Measurements from ENCODE around the gene TMEM62.

TMEM62 gene

GRCh38 chr15:43133430-43134156 is at the start of gene TMEM62:
TSS of gene TMEM62 (plus strand) at chr15:43133586. CDS start at chr15:43133803, 217 bp downstream.
- Mint-ChIP-seq H3K36me3 (ENCODE audit: low read depth) (peaks cover 18% of the 10 kb centered on the region), H3K27me3 (no peaks in the 10 kb centered on the region), H3K4me1 (peaks cover 27% of the 10 kb centered on the region), H3K27ac (peak within 1 kb of the TSS; percentile 86), H3K4me3 (peak within 1 kb of the TSS; percentile 86), H3K9me3 (no peaks in the 10 kb centered on the region)
- DNase-seq = peak; percentile 78
- peak; percentile 89 for ATAC-seq

GRCh38 chr15:43085921-43086320 is 47.5 kb upstream of the TMEM62 start:
- H3K27me3 Mint-ChIP-seq = no peaks in the 10 kb centered on the region
- peaks cover 10% of the 10 kb centered on the region for H3K4me1 Mint-ChIP-seq
- no peak for ATAC-seq
- H3K4me3 Mint-ChIP-seq = no peak overlapping the region
- H3K36me3 Mint-ChIP-seq (ENCODE audit: low read depth) = peaks cover 42% of the 10 kb centered on the region
- H3K9me3 Mint-ChIP-seq = no peaks in the 10 kb centered on the region
- no peak for DNase-seq
- H3K27ac Mint-ChIP-seq = no peak overlapping the region

- no peak for DNase-seq
- peaks cover 10% of the 10 kb centered on the region for H3K4me1 Mint-ChIP-seq
- no peak overlapping the region for H3K27ac Mint-ChIP-seq
Observed at GRCh38 chr15:43086551-43086950, 46.8 kb upstream of the TMEM62 start.

GRCh38 chr15:43091859-43092258 is 41.5 kb upstream of the TMEM62 start:
- Mint-ChIP-seq H3K9me3 (no peaks in the 10 kb centered on the region), H3K27me3 (no peaks in the 10 kb centered on the region), H3K4me1 (peaks cover 36% of the 10 kb centered on the region), H3K4me3 (no peak overlapping the region), H3K27ac (no peak overlapping the region), H3K36me3 (ENCODE audit: low read depth) (peaks cover 35% of the 10 kb centered on the region)
- no peak for ATAC-seq
- DNase-seq = no peak

More at GRCh38 chr15:43086551-43086950, 46.8 kb upstream of the TMEM62 start:
- no peaks in the 10 kb centered on the region for H3K27me3 Mint-ChIP-seq
- no peak for ATAC-seq
- no peaks in the 10 kb centered on the region for H3K9me3 Mint-ChIP-seq
- no peak overlapping the region for H3K4me3 Mint-ChIP-seq
- peaks cover 38% of the 10 kb centered on the region for H3K36me3 Mint-ChIP-seq (ENCODE audit: low read depth)

- no peak for DNase-seq
- Mint-ChIP-seq H3K36me3 (ENCODE audit: low read depth) (peaks cover 42% of the 10 kb centered on the region), H3K27ac (no peak overlapping the region), H3K4me3 (no peak overlapping the region), H3K27me3 (no peaks in the 10 kb centered on the region), H3K9me3 (no peaks in the 10 kb centered on the region), H3K4me1 (peaks cover 41% of the 10 kb centered on the region)
- no peak for ATAC-seq
Observed at GRCh38 chr15:43093026-43093425, 40.4 kb upstream of the TMEM62 start.

DNA sequence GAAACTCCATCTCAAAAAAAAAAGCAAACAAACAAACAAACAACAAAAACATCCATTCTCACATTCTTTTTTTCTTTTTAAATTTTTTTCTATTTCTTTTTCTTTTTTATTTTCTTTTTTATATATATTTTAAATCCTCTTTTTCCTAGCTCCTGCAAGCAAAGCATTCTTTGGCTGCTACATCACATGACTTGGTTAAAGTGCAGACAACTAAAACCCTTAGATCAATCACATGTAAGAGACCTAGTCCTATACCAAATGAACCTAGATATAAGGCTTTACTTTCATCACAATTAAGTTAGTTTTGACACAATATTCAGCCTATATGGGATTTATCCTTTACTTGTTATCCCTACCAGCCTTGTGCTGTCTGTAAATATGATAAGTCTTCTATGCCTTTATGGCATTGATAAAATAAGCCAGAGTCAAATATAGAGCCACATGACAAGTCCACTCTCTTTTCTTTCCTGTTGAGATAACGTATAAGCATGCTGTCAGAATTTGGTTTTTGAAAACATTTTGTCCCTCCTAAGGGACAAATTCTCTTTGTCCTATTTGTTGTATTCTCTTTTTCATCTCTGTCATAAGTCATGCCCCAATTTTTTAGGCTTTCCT is 38.9 kb upstream of the TMEM62 start:
- no peak for ATAC-seq
- Mint-ChIP-seq H3K36me3 (ENCODE audit: low read depth) (peaks cover 41% of the 10 kb centered on the region), H3K9me3 (no peaks in the 10 kb centered on the region), H3K4me3 (no peak overlapping the region), H3K27ac (no peak overlapping the region), H3K27me3 (no peaks in the 10 kb centered on the region), H3K4me1 (peaks cover 46% of the 10 kb centered on the region)
- no peak for DNase-seq

DNA sequence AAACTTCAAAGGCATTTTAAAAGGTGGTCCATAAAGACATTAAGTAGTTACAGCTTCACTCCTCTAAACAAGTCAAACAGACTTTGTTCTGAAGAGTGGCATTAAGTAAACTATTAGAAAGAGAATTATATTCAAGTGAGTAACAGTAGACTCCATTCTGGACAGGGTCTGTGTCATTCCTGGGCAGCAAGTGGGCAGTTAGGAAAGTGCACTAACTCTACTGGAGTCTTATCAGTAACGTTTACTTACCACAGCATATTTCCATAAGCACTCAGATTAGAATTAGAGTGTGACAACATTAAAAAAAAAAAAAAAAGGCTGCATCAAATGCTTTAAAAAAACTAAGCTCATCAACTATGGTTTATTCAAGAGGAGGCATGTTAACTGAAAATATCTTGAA is 38.1 kb upstream of the TMEM62 start:
- H3K9me3 Mint-ChIP-seq = no peaks in the 10 kb centered on the region
- ATAC-seq = peak; percentile 24
- H3K27me3 Mint-ChIP-seq = no peaks in the 10 kb centered on the region
- H3K4me1 Mint-ChIP-seq = peaks cover 48% of the 10 kb centered on the region
- H3K27ac Mint-ChIP-seq = no peak overlapping the region
- no peak overlapping the region for H3K4me3 Mint-ChIP-seq
- DNase-seq = no peak
- H3K36me3 Mint-ChIP-seq (ENCODE audit: low read depth) = peaks cover 41% of the 10 kb centered on the region

DNA sequence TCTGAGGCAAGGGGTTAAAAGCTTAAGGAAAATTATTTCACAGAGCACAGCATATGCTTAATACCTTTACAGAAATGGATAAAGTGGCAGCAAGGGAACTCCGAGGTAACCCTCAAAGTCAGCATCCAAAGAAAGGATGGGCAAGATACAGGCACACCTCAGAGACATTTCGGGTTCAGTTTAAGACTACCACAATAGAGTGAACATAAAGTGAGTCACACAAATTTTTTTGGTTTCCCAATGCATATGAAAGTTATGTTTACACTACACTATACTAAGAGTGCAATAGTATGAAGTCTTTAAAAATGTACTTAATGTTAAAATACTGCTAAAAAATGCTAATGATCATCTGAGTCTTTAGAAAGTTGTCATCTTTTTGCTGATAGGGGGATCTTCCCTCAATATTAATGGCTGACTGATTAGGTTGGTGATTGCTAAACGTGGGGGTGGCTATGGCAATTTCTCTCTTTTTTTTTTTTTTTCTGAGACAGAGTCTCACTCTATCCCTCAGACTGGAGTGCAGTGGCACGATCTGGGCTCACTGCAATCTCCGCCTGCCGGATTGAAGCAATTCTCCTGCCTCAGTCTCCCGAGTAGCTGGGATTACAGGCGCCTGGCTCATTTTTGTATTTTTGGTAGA is 37.6 kb upstream of the TMEM62 start:
- ATAC-seq (peak; percentile 71), DNase-seq (no peak)
- peak overlapping the region; percentile 21 for H3K27ac Mint-ChIP-seq
- peaks cover 41% of the 10 kb centered on the region for H3K36me3 Mint-ChIP-seq (ENCODE audit: low read depth)
- no peaks in the 10 kb centered on the region for H3K9me3 Mint-ChIP-seq
- no peak overlapping the region for H3K4me3 Mint-ChIP-seq
- H3K27me3 Mint-ChIP-seq = no peaks in the 10 kb centered on the region
- H3K4me1 Mint-ChIP-seq = peaks cover 51% of the 10 kb centered on the region

- no peaks in the 10 kb centered on the region for H3K9me3 Mint-ChIP-seq
- H3K27ac Mint-ChIP-seq = peak overlapping the region; percentile 2
- no peak overlapping the region for H3K4me3 Mint-ChIP-seq
- DNase-seq (no peak), ATAC-seq (no peak)
- peaks cover 46% of the 10 kb centered on the region for H3K36me3 Mint-ChIP-seq (ENCODE audit: low read depth)
- no peaks in the 10 kb centered on the region for H3K27me3 Mint-ChIP-seq
- H3K4me1 Mint-ChIP-seq = peaks cover 57% of the 10 kb centered on the region
Observed at GRCh38 chr15:43096411-43096810, 37.0 kb upstream of the TMEM62 start.

DNA sequence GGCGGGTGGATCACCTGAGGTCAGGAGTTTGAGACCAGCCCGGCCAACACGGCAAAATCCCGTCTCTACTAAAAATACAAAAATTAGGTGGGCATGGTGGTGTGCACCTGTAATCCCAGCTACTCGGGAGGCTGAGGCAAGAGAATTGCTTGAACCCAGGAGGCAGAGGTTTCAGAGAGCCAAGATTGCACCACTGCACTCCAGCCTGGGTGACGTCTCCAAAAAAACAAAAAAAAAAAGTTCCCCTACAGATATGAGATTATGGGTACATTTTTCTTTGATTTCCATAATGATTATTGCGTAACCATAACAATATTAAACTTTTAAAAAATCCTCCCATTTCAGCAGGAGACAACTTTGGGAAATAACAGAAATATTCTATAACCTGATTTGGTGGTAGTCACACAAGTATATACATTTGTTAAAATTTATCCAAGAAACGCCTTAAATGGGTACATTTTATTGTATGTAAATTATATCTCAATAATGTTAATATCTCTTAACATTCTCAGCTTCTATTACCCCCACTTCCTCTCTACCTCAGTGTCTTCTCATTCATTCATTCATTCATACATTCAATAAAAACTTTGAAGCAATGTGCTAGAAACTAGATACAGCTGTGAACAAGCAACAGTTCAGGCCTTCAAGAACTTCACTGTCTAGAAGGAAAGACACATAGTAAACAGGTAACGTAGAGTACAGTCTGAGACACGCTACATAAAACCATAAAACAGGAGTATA is 34.1 kb upstream of the TMEM62 start:
- ATAC-seq = no peak
- Mint-ChIP-seq H3K4me1 (peaks cover 73% of the 10 kb centered on the region), H3K4me3 (no peak overlapping the region), H3K36me3 (ENCODE audit: low read depth) (peaks cover 50% of the 10 kb centered on the region), H3K27ac (no peak overlapping the region), H3K9me3 (no peaks in the 10 kb centered on the region), H3K27me3 (no peaks in the 10 kb centered on the region)
- no peak for DNase-seq

- Mint-ChIP-seq H3K4me1 (peaks cover 67% of the 10 kb centered on the region), H3K27me3 (no peaks in the 10 kb centered on the region), H3K36me3 (ENCODE audit: low read depth) (peaks cover 50% of the 10 kb centered on the region), H3K27ac (no peak overlapping the region), H3K4me3 (no peak overlapping the region), H3K9me3 (no peaks in the 10 kb centered on the region)
- ATAC-seq (no peak), DNase-seq (no peak)
Observed at GRCh38 chr15:43100971-43101370, 32.4 kb upstream of the TMEM62 start.

GRCh38 chr15:43102187-43102586 is 31.2 kb upstream of the TMEM62 start:
- Mint-ChIP-seq H3K36me3 (ENCODE audit: low read depth) (peaks cover 43% of the 10 kb centered on the region), H3K4me1 (peaks cover 65% of the 10 kb centered on the region), H3K4me3 (no peak overlapping the region), H3K27ac (no peak overlapping the region), H3K27me3 (no peaks in the 10 kb centered on the region), H3K9me3 (no peaks in the 10 kb centered on the region)
- ATAC-seq = no peak
- DNase-seq = no peak

DNA sequence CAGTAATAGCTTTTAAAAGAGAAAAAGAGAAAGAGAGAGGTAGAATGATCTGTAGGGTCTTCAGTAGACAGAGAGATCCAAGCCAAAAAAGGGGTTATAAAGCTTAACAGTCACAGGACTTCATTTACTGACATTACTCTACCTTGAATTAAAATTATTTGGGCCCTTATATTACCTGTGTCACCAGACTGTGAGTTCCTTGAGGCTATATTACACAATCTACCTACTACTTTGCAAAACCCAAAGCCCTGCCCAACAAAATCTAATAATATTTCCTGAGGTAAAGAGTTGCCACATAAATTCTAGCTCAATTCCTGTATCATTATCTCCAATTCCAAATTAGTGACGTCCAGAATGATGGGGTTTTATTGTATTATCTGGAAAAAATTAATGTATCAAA is 29.5 kb upstream of the TMEM62 start:
- Mint-ChIP-seq H3K4me1 (peaks cover 54% of the 10 kb centered on the region), H3K36me3 (ENCODE audit: low read depth) (peaks cover 36% of the 10 kb centered on the region), H3K4me3 (peak overlapping the region; percentile 18), H3K27me3 (no peaks in the 10 kb centered on the region), H3K27ac (no peak overlapping the region), H3K9me3 (no peaks in the 10 kb centered on the region)
- DNase-seq (no peak), ATAC-seq (no peak)

GRCh38 chr15:43104426-43104825 is 29.0 kb upstream of the TMEM62 start:
- peaks cover 36% of the 10 kb centered on the region for H3K36me3 Mint-ChIP-seq (ENCODE audit: low read depth)
- ATAC-seq = no peak
- peaks cover 54% of the 10 kb centered on the region for H3K4me1 Mint-ChIP-seq
- H3K27me3 Mint-ChIP-seq = no peaks in the 10 kb centered on the region
- peak overlapping the region; percentile 52 for H3K4me3 Mint-ChIP-seq
- no peak overlapping the region for H3K27ac Mint-ChIP-seq
- H3K9me3 Mint-ChIP-seq = no peaks in the 10 kb centered on the region
- no peak for DNase-seq
